ENCODE measurements around the gene ZSWIM2.
"Not testable (repeated sequence)": the region's sequence is repeated elsewhere in the genome, so short reads cannot be mapped to it uniquely, and the experiment has no call there.

The ZSWIM2 gene

GRCh38 chr2:186842373-186842772, 6.6 kb downstream of the ZSWIM2 start:
- no peak for ATAC-seq

GRCh38 chr2:186841940-186842339, 7.0 kb downstream of the ZSWIM2 start:
- ATAC-seq = no peak

- no peak for ATAC-seq
These were observed 13.3 kb downstream of the ZSWIM2 start for GRCh38 chr2:186835628-186836027.

- ATAC-seq = no peak
These were observed 21.0 kb downstream of the ZSWIM2 start for GRCh38 chr2:186827862-186828492.

- ATAC-seq = no peak
These were observed 21.6 kb downstream of the ZSWIM2 start for GRCh38 chr2:186827411-186827810.

- ATAC-seq = no peak
These were observed 26.6 kb downstream of the ZSWIM2 start for GRCh38 chr2:186822323-186822722.

- ATAC-seq = no peak
These were observed 28.7 kb downstream of the ZSWIM2 start for GRCh38 chr2:186820303-186820702.

- ATAC-seq = not testable (repeated sequence)
These were observed 37.2 kb downstream of the ZSWIM2 start for GRCh38 chr2:186811760-186812159.

GRCh38 chr2:186806591-186806990, 42.4 kb downstream of the ZSWIM2 start:
- ATAC-seq = no peak

- ATAC-seq = not testable (repeated sequence)
These were observed 50.4 kb downstream of the ZSWIM2 start for GRCh38 chr2:186798604-186799003.

GRCh38 chr2:186784930-186785329, 64.0 kb downstream of the ZSWIM2 start:
- no peak for ATAC-seq

- ATAC-seq = no peak
These were observed 65.7 kb downstream of the ZSWIM2 start for GRCh38 chr2:186783254-186783653.

- no peak for ATAC-seq
These were observed 68.2 kb downstream of the ZSWIM2 start for GRCh38 chr2:186780701-186781316.
